K562 (cell line): ENCODE data around the gene HRCT1. TPM values are rescaled to one million over a fixed set of nuclear protein-coding genes. Genes with fewer than 3 reads are reported as not detected.

Experiments
- ATAC-seq: fragments of 200-7000 bp; cut with Tn5 transposase; 3 replicates; pipeline ENCODE4 v1.9.1; 2020; ENCODE audit warnings: moderate library complexity
- BruUV-seq: library from RNA; stranded (reverse); fragments of 400-500 nt; replicated peaks from 2 replicates; lab custom pipeline; 2021; lab: Mats Ljungman, UMichigan
- CTCF ChIA-PET: fragments of 300-600 bp; formaldehyde crosslinking; extraction: SDS; loops from one replicate; lab custom pipeline; 2021; ENCODE audit warnings: low intra/inter-chr PET ratio; lab: Yijun Ruan, JAX
- POLR2A ChIA-PET: fragments of 300-600, 350-650 bp; sonication (Branson Sonifier 250); formaldehyde crosslinking; extraction: SDS; loops from one replicate; lab custom pipeline; 2021; ENCODE audit warnings: antibody characterized with exemption, inconsistent platforms; lab: Yijun Ruan, JAX
- DNase-seq, 4 experiments: peaks; one replicate each; pipeline versions ENCODE4 v3.0.0 to v3.0.0-alpha.2; 2011 to 2018; ENCODE audit warnings: low spot score in 3 of 4, mixed read lengths in 3 of 4; ENCODE audit errors: extremely low read depth in 1 of 4
- FAIRE-seq: peaks from 2 replicates; lab custom pipeline; 2011; peaks lifted over from hg19 to GRCh38; lab: Jason Lieb, UNC
- H2AFZ ChIP-seq: 2 replicates; pipeline ENCODE4 v1.6.0; 2011; ENCODE audit warnings: low read depth, low read length, control low read depth, inconsistent platforms
- H3K27ac ChIP-seq: fragments of 200-600 bp; 3 replicates; pipeline ENCODE4 v1.8.0; 2011; ENCODE audit warnings: low read depth, mild to moderate bottlenecking, control low read depth, inconsistent platforms, low read length, moderate library complexity, mixed read lengths; ENCODE audit errors: extremely low read depth
- H3K27me3 ChIP-seq, 2 experiments: fragments of 300-600 bp in 1 of 2; 2 replicates in 1 of 2; 3 replicates in 1 of 2; pipeline versions ENCODE4 v1.6.0 to v1.8.0; 2011; ENCODE audit warnings: inconsistent platforms in 2 of 2, low read length in 2 of 2, mild to moderate bottlenecking in 1 of 2, mixed read lengths in 1 of 2, moderate library complexity in 1 of 2; ENCODE audit not compliant: control insufficient read depth in 2 of 2, insufficient read depth in 2 of 2
- H3K36me3 ChIP-seq: fragments of 300-600 bp; 3 replicates; pipeline ENCODE4 v1.8.0; 2011; ENCODE audit warnings: mild to moderate bottlenecking, low read length, inconsistent platforms; ENCODE audit not compliant: control insufficient read depth, insufficient read depth
- H3K4me1 ChIP-seq, 2 experiments: fragments of 200-600 bp in 1 of 2; replicated peaks in 1 of 2; 2 replicates in 1 of 2; 3 replicates in 1 of 2; pipeline versions ENCODE4 v1.5.1 to v1.8.0; 2011; ENCODE audit warnings: inconsistent platforms in 2 of 2, low read length in 2 of 2, mild to moderate bottlenecking in 1 of 2, mixed read lengths in 1 of 2, moderate library complexity in 1 of 2; ENCODE audit not compliant: control insufficient read depth in 2 of 2, insufficient read depth in 2 of 2
- H3K4me2 ChIP-seq: 2 replicates; pipeline ENCODE4 v1.6.1; 2011; ENCODE audit warnings: low read length, control low read depth, inconsistent platforms, mixed read lengths; ENCODE audit not compliant: insufficient read depth
- H3K4me3 ChIP-seq: fragments of 200-600 bp; sonication (generic), shearing (Covaris generic); 2 replicates; pipeline ENCODE4 v1.5.1; 2016; ENCODE audit warnings: control low read depth, inconsistent platforms
- H3K79me2 ChIP-seq: fragments of 200-600 bp; 3 replicates; pipeline ENCODE4 v1.8.0; 2011; ENCODE audit warnings: low read length, inconsistent platforms; ENCODE audit not compliant: control insufficient read depth, insufficient read depth
- H3K9ac ChIP-seq, 2 experiments: 2 replicates each; pipeline versions ENCODE4 v1.6.0 to v1.6.1; 2011; ENCODE audit warnings: low read depth in 2 of 2, low read length in 2 of 2, control low read depth in 1 of 2, inconsistent platforms in 1 of 2, mild to moderate bottlenecking in 1 of 2, mixed read lengths in 1 of 2; ENCODE audit not compliant: insufficient read depth in 1 of 2
- H3K9me1 ChIP-seq: one replicate; pipeline ENCODE4 v1.6.0; 2011; ENCODE audit warnings: inconsistent platforms, mild to moderate bottlenecking, low read length, moderate library complexity; ENCODE audit not compliant: control insufficient read depth, insufficient read depth
- H3K9me3 ChIP-seq: replicated peaks from 2 replicates; pipeline ENCODE4 v1.5.1; 2011; ENCODE audit warnings: low read depth, low read length, inconsistent platforms; ENCODE audit not compliant: control insufficient read depth, insufficient read depth
- H4K20me1 ChIP-seq: replicated peaks from 2 replicates; pipeline ENCODE4 v1.6.1; 2011; ENCODE audit warnings: low read length, inconsistent platforms, mixed read lengths; ENCODE audit not compliant: control insufficient read depth, insufficient read depth
- BHLHE40 ChIP-seq: IDR thresholded peaks from 2 replicates; pipeline ENCODE4 v1.6.1; 2011; ENCODE audit warnings: low read length, improper control_type of control experiment
- ELK3 ChIP-seq: fragments of 450-650 bp; formaldehyde crosslinking; IDR thresholded peaks from 2 replicates; pipeline ENCODE4 v1.4.0; 2020; ENCODE audit warnings: mild to moderate bottlenecking
- FOXP1 ChIP-seq: sonication (generic); formaldehyde crosslinking; IDR thresholded peaks from 2 replicates; pipeline ENCODE4 v1.8.0; 2022; ENCODE audit warnings: mild to moderate bottlenecking, missing genetic modification reagents
- GTF2A2 ChIP-seq: IDR thresholded peaks from 2 replicates; pipeline ENCODE4 v1.6.1; 2016; ENCODE audit warnings: mild to moderate bottlenecking, missing genetic modification characterization, missing compliant biosample characterization
- MEF2D ChIP-seq: conservative IDR thresholded peaks from 2 replicates; pipeline ENCODE4 v1.6.1; 2016; ENCODE audit warnings: low read depth, missing genetic modification characterization, missing compliant biosample characterization
- POLR2A ChIP-seq: fragments of 450-650 bp; conservative IDR thresholded peaks from 2 replicates; pipeline ENCODE4 v1.6.1; 2016
- RERE ChIP-seq: sonication (generic); formaldehyde crosslinking; IDR thresholded peaks from 2 replicates; pipeline ENCODE4 v1.8.0; 2023; ENCODE audit warnings: missing genetic modification reagents, mild to moderate bottlenecking, borderline replicate concordance
- SRF ChIP-seq, 2 experiments: fragments of 250-450, 450-650 bp in 1 of 2; sonication (Bioruptor Pico) in 1 of 2; sonication (generic) in 1 of 2; formaldehyde crosslinking; IDR thresholded peaks; 2 replicates each; pipeline versions ENCODE4 v1.5.0 to v1.5.1; 2020 to 2022; ENCODE audit warnings: mild to moderate bottlenecking in 1 of 2, missing genetic modification reagents in 1 of 2
- ZFP36 ChIP-seq: fragments of 150-350 bp; IDR thresholded peaks from 2 replicates; pipeline ENCODE4 v1.6.1; 2018; ENCODE audit warnings: low read length, low read depth; ENCODE audit not compliant: partially characterized antibody
- ZNF280A ChIP-seq: fragments of 450-650 bp; IDR thresholded peaks from 2 replicates; pipeline ENCODE4 v1.6.1; 2018; ENCODE audit warnings: mild to moderate bottlenecking, low read depth; ENCODE audit not compliant: partially characterized antibody
- ZNF282 ChIP-seq: sonication (generic); formaldehyde crosslinking; IDR thresholded peaks from 2 replicates; pipeline ENCODE4 v1.8.1; 2023; ENCODE audit warnings: missing genetic modification reagents
- ZNF57 ChIP-seq: fragments of 450-650 bp; formaldehyde crosslinking; IDR thresholded peaks from 2 replicates; pipeline ENCODE4 v1.4.0; 2020; ENCODE audit warnings: mild to moderate bottlenecking, moderate library complexity
- ZNF589 ChIP-seq: fragments of 200-800 bp; sonication (Bioruptor generic); IDR thresholded peaks from 2 replicates; pipeline ENCODE4 v1.6.1; 2016; ENCODE audit warnings: low read depth, missing genetic modification characterization, missing compliant biosample characterization
- WGBS: fragments of 100-300 bp; shearing (Covaris generic); methylation state at CpG from one replicate; pipeline ENCODE4 v1.1.6; 2016; ENCODE audit warnings: low coverage, mixed read lengths; ENCODE audit not compliant: insufficient coverage; ENCODE audit errors: missing lambda C conversion rate; 5-methylcytosine and 5-hydroxymethylcytosine counted together
- in situ Hi-C: fragments of 300-500 bp; cut with MboI; formaldehyde crosslinking; loops from 4 replicates; pipeline ENCODE4 v1.15.0; 2018; ENCODE audit warnings: inconsistent platforms, mixed read lengths
- intact Hi-C: fragments of 100-400 bp; cut with micrococcal nuclease; formaldehyde crosslinking; loops from 2 replicates; pipeline ENCODE4 v1.14.2; 2022
- polyA plus RNA-seq, 8 experiments: library from polyadenylated mRNA; depleted of rRNA in 4 of 8; stranded (reverse) in 5 of 8; unstranded in 3 of 8; fragments of >200 nt; fragmentation: Nextera tagmentation in 2 of 8; fragmentation: Illumina TruSeq in 1 of 8; extraction: Ambion mirVana in 2 of 8; extraction: Trizol in 1 of 8; gene quantifications; 2 replicates each; pipeline versions ENCODE4 v1.2.1 to v1.2.3, GENCODE V29; 2011 to 2014; ENCODE audit warnings: inconsistent platforms in 1 of 8, missing spikeins in 1 of 8
- total RNA-seq, 7 experiments: library from RNA; depleted of rRNA in 6 of 7; stranded (reverse); fragments of >200 nt in 6 of 7; fragmentation: Illumina TruSeq in 2 of 7; extraction: Trizol in 2 of 7; gene quantifications; 2 replicates each; pipeline versions ENCODE4 v1.2.1 to v1.2.3, GENCODE V29; 2011 to 2021; ENCODE audit warnings: low replicate concordance in 1 of 7
- TF ChIP-seq, protein P1 (sequence below): sonication (generic); formaldehyde crosslinking; IDR thresholded peaks from 2 replicates; pipeline ENCODE4 v1.8.0; 2022; ENCODE audit warnings: mild to moderate bottlenecking, missing genetic modification reagents

The HRCT1 gene
- total and polyA plus RNA-seq, 9 of the 15 experiments (the other 6 are each of a cell fraction or from before 2014, with no cell fraction given): 0.40 TPM; not detected in 8

DNA sequence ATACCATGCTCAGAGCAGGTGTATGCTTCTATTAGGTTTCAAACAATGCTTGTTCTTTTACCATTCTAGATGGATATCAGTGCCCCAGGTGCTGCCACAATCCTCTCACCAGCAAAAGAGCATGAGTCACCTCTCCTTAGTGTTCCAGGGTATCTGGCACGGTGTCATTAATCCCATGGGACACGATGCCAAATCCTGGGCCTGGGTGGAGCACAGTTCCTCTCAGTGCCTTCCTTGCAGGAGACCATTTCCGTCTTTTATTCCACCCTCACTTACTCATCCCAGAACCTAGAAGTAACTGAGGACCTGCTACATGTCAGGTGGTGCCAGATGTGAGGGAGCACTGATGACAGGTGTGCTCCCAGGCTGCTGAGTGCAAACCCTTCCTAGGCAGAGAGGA lies 34.5 kb upstream of the HRCT1 start:
- no peak for TF ChIP-seq SRF (CRISPR knock-in tag; IDR thresholded peaks at IDR 0.05)
- TF ChIP-seq ZNF589 (CRISPR knock-in tag): no peak
- TF ChIP-seq ZNF280A: no peak
- TF ChIP-seq, protein P1, sequence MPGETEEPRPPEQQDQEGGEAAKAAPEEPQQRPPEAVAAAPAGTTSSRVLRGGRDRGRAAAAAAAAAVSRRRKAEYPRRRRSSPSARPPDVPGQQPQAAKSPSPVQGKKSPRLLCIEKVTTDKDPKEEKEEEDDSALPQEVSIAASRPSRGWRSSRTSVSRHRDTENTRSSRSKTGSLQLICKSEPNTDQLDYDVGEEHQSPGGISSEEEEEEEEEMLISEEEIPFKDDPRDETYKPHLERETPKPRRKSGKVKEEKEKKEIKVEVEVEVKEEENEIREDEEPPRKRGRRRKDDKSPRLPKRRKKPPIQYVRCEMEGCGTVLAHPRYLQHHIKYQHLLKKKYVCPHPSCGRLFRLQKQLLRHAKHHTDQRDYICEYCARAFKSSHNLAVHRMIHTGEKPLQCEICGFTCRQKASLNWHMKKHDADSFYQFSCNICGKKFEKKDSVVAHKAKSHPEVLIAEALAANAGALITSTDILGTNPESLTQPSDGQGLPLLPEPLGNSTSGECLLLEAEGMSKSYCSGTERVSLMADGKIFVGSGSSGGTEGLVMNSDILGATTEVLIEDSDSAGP (CRISPR knock-in tag): no peak
- TF ChIP-seq GTF2A2 (tag): no peak
- TF ChIP-seq POLR2A: no peak
- TF ChIP-seq ZNF282 (CRISPR knock-in tag): no peak
- no peak for TF ChIP-seq ZFP36
- no peak for TF ChIP-seq MEF2D
- TF ChIP-seq FOXP1: no peak
- TF ChIP-seq RERE (CRISPR knock-in tag): no peak
- no peak for TF ChIP-seq ELK3 (CRISPR knock-in tag)
- TF ChIP-seq ZNF57: no peak
- no peak for TF ChIP-seq BHLHE40
- Histone ChIP-seq H3K27me3 (peaks cover 2 to 20% of the 10 kb centered on the region in 2 experiments; a peak in 3 of 5 replicates), H3K4me1 (peaks cover 0 to 5% of the 10 kb centered on the region in 2 experiments; a peak in 2 of 5 replicates), H3K79me2 (no peaks in the 10 kb centered on the region), H3K27ac (no peak overlapping the region), H3K36me3 (no peaks in the 10 kb centered on the region), H2AFZ (no peak overlapping the region), H3K9ac (no peak overlapping the region), H3K4me3 (no peak overlapping the region), H3K9me1 (no peaks in the 10 kb centered on the region), H4K20me1 (no peaks in the 10 kb centered on the region), H3K9me3 (no peaks in the 10 kb centered on the region), H3K4me2 (no peak overlapping the region)
- ATAC-seq (no peak), FAIRE-seq (no peak), DNase-seq (no peak)
- POLR2A ChIA-PET: interaction anchor here (0.6 kb wide), 1 partner anchor 15 kb away, joined by 3 read pairs; no protein-coding TSS in a partner anchor
- whole genome bisulfite sequencing: 0% methylated on average over 3 of the region's 3 CpGs
- CTCF ChIA-PET: no interaction called here
- intact Hi-C loops (no loop called here), in situ Hi-C loops (no loop called here)
- no TSS peak for BruUV-seq
